Natural killer cell (primary cell): Measurements from ENCODE around the gene RPL39. TPM values are rescaled to one million over a fixed set of nuclear protein-coding genes. Genes with fewer than 3 reads are reported as not detected.
A peak's percentile ranks its signal among the peaks of the same experiment; 100 is the strongest.
"Not testable (repeated sequence)": the region's sequence is repeated elsewhere in the genome, so short reads cannot be mapped to it uniquely, and the experiment has no call there.

Source experiments
- ATAC-seq, 3 donors: fragments of 150-1000 bp in 2 of 3; fragments of 200-7000 bp in 1 of 3; cut with Tn5 transposase; 1 replicate in 1 of 3; 2 replicates in 2 of 3; pipeline ENCODE4 v1.10.0; 2021; ENCODE audit warnings: mild to moderate bottlenecking in 2 of 3, moderate library complexity in 2 of 3
- DNase-seq, 2 donors: peaks; one replicate each; pipeline versions ENCODE4 v3.0.0 to v3.0.0-alpha.2; 2013 to 2021; ENCODE audit warnings: mixed read lengths in 1 of 2
- H3K27ac ChIP-seq: one replicate; pipeline ENCODE4 v1.5.1; 2013; ENCODE audit warnings: mild to moderate bottlenecking, low read length
- H3K27me3 ChIP-seq: one replicate; pipeline ENCODE4 v1.6.1; 2013; ENCODE audit warnings: low read length; ENCODE audit not compliant: control insufficient read depth, insufficient read depth
- H3K36me3 ChIP-seq: one replicate; pipeline ENCODE4 v1.6.1; 2013; ENCODE audit warnings: low read length; ENCODE audit not compliant: control insufficient read depth, insufficient read depth
- H3K4me1 ChIP-seq: one replicate; pipeline ENCODE4 v1.6.1; 2013; ENCODE audit warnings: low read length; ENCODE audit not compliant: control insufficient read depth, insufficient read depth
- H3K4me3 ChIP-seq: one replicate; pipeline ENCODE4 v1.5.1; 2013; ENCODE audit warnings: low read length
- H3K9me3 ChIP-seq: one replicate; pipeline ENCODE4 v1.6.1; 2013; ENCODE audit warnings: low read length; ENCODE audit not compliant: control insufficient read depth, insufficient read depth
- H3K27ac Mint-ChIP-seq, 2 donors: one replicate each; pipeline ENCODE4 v1.8.0; 2022; ENCODE audit warnings: mild to moderate bottlenecking in 2 of 2, mixed read lengths in 2 of 2, moderate library complexity in 1 of 2
- H3K27me3 Mint-ChIP-seq, 2 donors: one replicate each; pipeline ENCODE4 v1.8.0; 2022; ENCODE audit warnings: low read depth in 2 of 2, mixed read lengths in 2 of 2
- H3K36me3 Mint-ChIP-seq: one replicate; pipeline ENCODE4 v1.8.0; 2022; ENCODE audit warnings: mixed read lengths
- H3K4me1 Mint-ChIP-seq, 2 donors: one replicate each; pipeline ENCODE4 v1.8.0; 2022; ENCODE audit warnings: mixed read lengths in 2 of 2
- H3K4me3 Mint-ChIP-seq: one replicate; pipeline ENCODE4 v1.8.0; 2022; ENCODE audit warnings: mild to moderate bottlenecking, moderate library complexity, mixed read lengths
- H3K9me3 Mint-ChIP-seq, 2 donors: one replicate each; pipeline ENCODE4 v1.8.0; 2022; ENCODE audit warnings: mixed read lengths in 2 of 2
- CTCF ChIP-seq: fragments of 200-600 bp; IDR thresholded peaks from one replicate; pipeline ENCODE4 v1.8.0; 2022; ENCODE audit warnings: antibody characterized with exemption
- WGBS: methylation state at CpG from one replicate; pipeline ENCODE4 v1.1.7; 2013; ENCODE audit warnings: missing lambda C conversion rate; ENCODE audit not compliant: insufficient coverage; 5-methylcytosine and 5-hydroxymethylcytosine counted together
- intact Hi-C: fragments of 100-400 bp; cut with micrococcal nuclease; formaldehyde crosslinking; loops from one replicate; pipeline ENCODE4 v1.14.2; 2022
- total RNA-seq, 4 donors: library from RNA; stranded (reverse); fragments of 120-200 nt in 1 of 4; gene quantifications; one replicate each; pipeline versions ENCODE4 v1.2.3 to v1.2.4, GENCODE V29; 2013 to 2022

The RPL39 gene
- total RNA-seq, 3 donors from 2014 or later (not counting 1 experiment from before 2014, with no cell fraction given): 1,040 to 1,487 (median 1,381) TPM

GRCh38 chrX:119826399-119826959, 35.0 kb upstream of the RPL39 start:
- Mint-ChIP-seq H3K4me3 (no peak overlapping the region), H3K27ac (no peak overlapping the region), H3K36me3 (no peaks in the 10 kb centered on the region), H3K4me1 (peaks cover 0 to 9% of the 10 kb centered on the region in 2 donors), H3K9me3 (no peaks in the 10 kb centered on the region), H3K27me3 (no peaks in the 10 kb centered on the region)
- Histone ChIP-seq H3K9me3 (no peaks in the 10 kb centered on the region), H3K4me3 (no peak overlapping the region), H3K27ac (no peak overlapping the region), H3K36me3 (no peaks in the 10 kb centered on the region), H3K27me3 (no peaks in the 10 kb centered on the region), H3K4me1 (peaks cover 2% of the 10 kb centered on the region)
- ATAC-seq (no peak), DNase-seq (no peak)
- no peak for TF ChIP-seq CTCF
- intact Hi-C loops: no loop called here
- 82% methylated on average over 6 of the region's 7 CpGs for WGBS

GRCh38 chrX:119824221-119824620, 32.8 kb upstream of the RPL39 start:
- H3K27me3 ChIP-seq, H3K9me3 ChIP-seq, H3K4me1 ChIP-seq, ATAC-seq, H3K9me3 Mint-ChIP-seq, H3K27me3 Mint-ChIP-seq, H3K36me3 Mint-ChIP-seq, H3K4me3 ChIP-seq, H3K27ac ChIP-seq, H3K36me3 ChIP-seq, H3K4me3 Mint-ChIP-seq, DNase-seq, intact Hi-C loops: not testable (repeated sequence)
- H3K4me1 Mint-ChIP-seq: peaks cover 0 to 13% of the 10 kb centered on the region in 2 donors
- H3K27ac Mint-ChIP-seq: peak overlapping the region in 1 of 2 donors; percentile 83
- WGBS: no CpG with 5 or more reads among the region's 5 CpGs

GRCh38 chrX:119821703-119822102, 30.3 kb upstream of the RPL39 start:
- H3K9me3 Mint-ChIP-seq, H3K36me3 Mint-ChIP-seq, H3K9me3 ChIP-seq, H3K4me1 ChIP-seq, H3K27me3 ChIP-seq, H3K4me3 ChIP-seq, H3K27me3 Mint-ChIP-seq, H3K36me3 ChIP-seq: not testable (repeated sequence)
- H3K27ac ChIP-seq: peak overlapping the region; percentile 54
- peak in 1 of 2 donors; percentile 78 for DNase-seq
- peak; percentile 98 to 99 (median 99) for ATAC-seq
- intact Hi-C loops: loop anchor here (1.0 kb wide), 1 partner anchor 30 kb away; the partner anchor contains the start of gene RPL39
- H3K4me3 Mint-ChIP-seq: peak overlapping the region; percentile 45
- no CpG with 5 or more reads among the region's 3 CpGs for WGBS
- H3K4me1 Mint-ChIP-seq: peaks cover 0 to 13% of the 10 kb centered on the region in 2 donors
- peak overlapping the region; percentile 85 to 87 for H3K27ac Mint-ChIP-seq

GRCh38 chrX:119817130-119817690, 25.8 kb upstream of the RPL39 start:
- Mint-ChIP-seq H3K9me3 (no peaks in the 10 kb centered on the region), H3K4me3 (no peak overlapping the region), H3K27ac (no peak overlapping the region), H3K27me3 (no peaks in the 10 kb centered on the region), H3K36me3 (no peaks in the 10 kb centered on the region), H3K4me1 (peaks cover 0 to 11% of the 10 kb centered on the region in 2 donors)
- no peaks in the 10 kb centered on the region for H3K36me3 ChIP-seq
- H3K4me1 ChIP-seq: peaks cover 7% of the 10 kb centered on the region
- WGBS: 92% methylated on average over 4 of the region's 6 CpGs
- TF ChIP-seq CTCF: no peak
- no peak overlapping the region for H3K4me3 ChIP-seq
- ATAC-seq (no peak), DNase-seq (no peak)
- intact Hi-C loops: no loop called here
- H3K9me3 ChIP-seq: no peaks in the 10 kb centered on the region
- no peak overlapping the region for H3K27ac ChIP-seq
- no peaks in the 10 kb centered on the region for H3K27me3 ChIP-seq
